Spleen (tissue), 11 donors: Measurements from ENCODE around the gene ARR3. TPM values are rescaled to one million over a fixed set of nuclear protein-coding genes. Genes with fewer than 3 reads are reported as not detected.
"Not testable (repeated sequence)": the region's sequence is repeated elsewhere in the genome, so short reads cannot be mapped to it uniquely, and the experiment has no call there.

Source experiments
- DNase-seq: peaks from one replicate; pipeline ENCODE4 v3.0.0-alpha.2; 2020
- H3K27ac ChIP-seq, 8 donors: fragments of 200-600 bp; sonication (generic) in 7 of 8; 1 replicate in 4 of 8; 2 replicates in 4 of 8; pipeline versions ENCODE4 v1.5.0 to v1.8.0; 2016 to 2021; ENCODE audit warnings: inconsistent platforms in 4 of 8, mild to moderate bottlenecking in 4 of 8, moderate library complexity in 1 of 8
- H3K27me3 ChIP-seq, 7 donors: fragments of 200-600 bp; sonication (generic) in 6 of 7; replicated peaks in 1 of 7; 1 replicate in 4 of 7; 2 replicates in 3 of 7; pipeline versions ENCODE4 v1.5.0 to v1.8.0; 2016 to 2021; ENCODE audit warnings: inconsistent platforms in 3 of 7, mild to moderate bottlenecking in 1 of 7
- H3K36me3 ChIP-seq, 6 donors: fragments of 200-600 bp; sonication (generic) in 5 of 6; 1 replicate in 4 of 6; 2 replicates in 2 of 6; pipeline versions ENCODE4 v1.5.0 to v1.8.0; 2016 to 2021; ENCODE audit warnings: inconsistent platforms in 2 of 6
- H3K4me1 ChIP-seq, 6 donors: fragments of 200-600 bp; sonication (generic) in 5 of 6; 1 replicate in 3 of 6; 2 replicates in 3 of 6; pipeline versions ENCODE4 v1.5.0 to v1.8.0; 2016 to 2021; ENCODE audit warnings: inconsistent platforms in 3 of 6
- H3K4me3 ChIP-seq, 8 donors: fragments of 200-600 bp; sonication (generic) in 7 of 8; 1 replicate in 4 of 8; 2 replicates in 4 of 8; pipeline versions ENCODE4 v1.5.0 to v1.8.0; 2016 to 2021; ENCODE audit warnings: inconsistent platforms in 4 of 8, mild to moderate bottlenecking in 4 of 8, moderate library complexity in 2 of 8
- H3K9me3 ChIP-seq, 8 donors: fragments of 200-600 bp; sonication (generic) in 7 of 8; 1 replicate in 4 of 8; 2 replicates in 4 of 8; pipeline versions ENCODE4 v1.5.0 to v1.8.0; 2016 to 2021; ENCODE audit warnings: inconsistent platforms in 4 of 8
- POLR2A ChIP-seq, 3 donors: fragments of 450-650 bp; IDR thresholded peaks; one replicate each; pipeline ENCODE4 v1.5.1; 2017; ENCODE audit warnings: antibody characterized with exemption in 3 of 3, mild to moderate bottlenecking in 1 of 3
- POLR2AphosphoS5 ChIP-seq, 3 donors: sonication (generic); formaldehyde crosslinking; IDR thresholded peaks; one replicate each; pipeline ENCODE4 v1.5.1; 2017; ENCODE audit warnings: antibody characterized with exemption in 3 of 3
- WGBS, 5 donors: extraction: QIAGEN DNeasy Blood & Tissue Kit in 3 of 5; methylation state at CpG; one replicate each; pipeline versions ENCODE4 v1.1.5 to v1.1.7; 2013 to 2018; 5-methylcytosine and 5-hydroxymethylcytosine counted together
- intact Hi-C: fragments of 100-400 bp; cut with DNase I; formaldehyde crosslinking; loops from one replicate; pipeline ENCODE4 v1.15.0; 2023; ENCODE audit warnings: low total_unique reads
- polyA plus RNA-seq, 3 donors: library from polyadenylated mRNA; stranded (reverse); fragments of 200-250 nt; gene quantifications; one replicate each; pipeline ENCODE4 v1.2.1, GENCODE V29; 2013
- total RNA-seq, 7 donors: library from RNA; depleted of rRNA in 3 of 7; stranded (reverse); fragments of >200 nt in 3 of 7; fragmentation: NEBNext Ultra II Directional in 4 of 7; extraction: Animal tissue kit (Norgen Biotek cat#: 25700) in 4 of 7; gene quantifications; one replicate each; pipeline versions ENCODE4 v1.1.0 to v1.2.1, GENCODE V29; 2016 to 2021
- TF ChIP-seq, protein P1 (sequence below), 11 experiments: fragments of 200-600 bp in 7 of 11; fragments of 450-650 bp in 4 of 11; sonication (generic) in 4 of 11; IDR thresholded peaks in 8 of 11; conservative IDR thresholded peaks in 3 of 11; 1 replicate in 7 of 11; 2 replicates in 4 of 11; pipeline versions ENCODE4 v1.4.0 to v1.8.0; 2016 to 2021; ENCODE audit warnings: antibody characterized with exemption in 11 of 11, inconsistent platforms in 4 of 11, mild to moderate bottlenecking in 1 of 11
- donor health status: healthy with polysubstance abuse.
- donor health status: DM: no; HTN: no; CAD: no; lungs with moderate emphysema.
- donor health status: DM: no; HTN: no; CAD: no.
- donor health status: Bipolar disorder and iron deficiency.
- donor health status: healthy.
- donor health status: DM: no; HTN: no; CAD: no.
- donor health status: DM: yes; HTN: yes; CAD: no.

Gene ARR3
- total and polyA plus RNA-seq, 10 donors = not detected

DNA sequence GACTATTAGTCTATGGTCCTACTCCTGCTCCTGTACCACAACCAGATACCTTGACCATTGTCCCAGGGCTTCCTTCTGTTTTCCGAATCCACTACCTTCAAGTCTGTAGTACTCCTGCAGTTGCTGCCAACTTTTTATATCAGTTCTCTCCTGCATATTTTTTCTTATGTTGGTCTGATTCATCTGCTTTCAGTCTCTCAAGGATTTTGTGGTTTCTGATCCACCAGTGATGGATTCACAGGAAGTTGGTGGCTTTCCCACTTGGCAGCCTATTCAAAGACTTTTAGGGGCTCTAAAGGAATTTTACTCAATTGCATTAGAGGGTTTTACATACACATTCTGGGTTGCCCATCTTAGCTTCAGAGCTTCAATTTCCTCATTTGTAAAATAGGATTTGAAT is 45.4 kb downstream of the ARR3 start:
- Histone ChIP-seq H3K4me1 (no peaks in the 10 kb centered on the region), H3K27ac (no peak overlapping the region), H3K27me3 (no peaks in the 10 kb centered on the region), H3K4me3 (no peak overlapping the region), H3K36me3 (peaks cover 0 to 5% (median 0%) of the 10 kb centered on the region in 6 donors), H3K9me3 (no peaks in the 10 kb centered on the region)
- DNase-seq = no peak
- 80 to 90% (median 82%) methylated on average over 1 of the region's 1 CpG for WGBS, 5 donors
- TF ChIP-seq POLR2A (IDR thresholded peaks at IDR 0.05) = no peak
- TF ChIP-seq, protein P1, sequence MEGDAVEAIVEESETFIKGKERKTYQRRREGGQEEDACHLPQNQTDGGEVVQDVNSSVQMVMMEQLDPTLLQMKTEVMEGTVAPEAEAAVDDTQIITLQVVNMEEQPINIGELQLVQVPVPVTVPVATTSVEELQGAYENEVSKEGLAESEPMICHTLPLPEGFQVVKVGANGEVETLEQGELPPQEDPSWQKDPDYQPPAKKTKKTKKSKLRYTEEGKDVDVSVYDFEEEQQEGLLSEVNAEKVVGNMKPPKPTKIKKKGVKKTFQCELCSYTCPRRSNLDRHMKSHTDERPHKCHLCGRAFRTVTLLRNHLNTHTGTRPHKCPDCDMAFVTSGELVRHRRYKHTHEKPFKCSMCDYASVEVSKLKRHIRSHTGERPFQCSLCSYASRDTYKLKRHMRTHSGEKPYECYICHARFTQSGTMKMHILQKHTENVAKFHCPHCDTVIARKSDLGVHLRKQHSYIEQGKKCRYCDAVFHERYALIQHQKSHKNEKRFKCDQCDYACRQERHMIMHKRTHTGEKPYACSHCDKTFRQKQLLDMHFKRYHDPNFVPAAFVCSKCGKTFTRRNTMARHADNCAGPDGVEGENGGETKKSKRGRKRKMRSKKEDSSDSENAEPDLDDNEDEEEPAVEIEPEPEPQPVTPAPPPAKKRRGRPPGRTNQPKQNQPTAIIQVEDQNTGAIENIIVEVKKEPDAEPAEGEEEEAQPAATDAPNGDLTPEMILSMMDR (IDR thresholded peaks at IDR 0.05 in 8 of 11, conservative IDR thresholded peaks at IDR 0.05 in 3 of 11) = no peak
- TF ChIP-seq POLR2AphosphoS5 (IDR thresholded peaks at IDR 0.05) = no peak
- intact Hi-C loops = no loop called here

DNA sequence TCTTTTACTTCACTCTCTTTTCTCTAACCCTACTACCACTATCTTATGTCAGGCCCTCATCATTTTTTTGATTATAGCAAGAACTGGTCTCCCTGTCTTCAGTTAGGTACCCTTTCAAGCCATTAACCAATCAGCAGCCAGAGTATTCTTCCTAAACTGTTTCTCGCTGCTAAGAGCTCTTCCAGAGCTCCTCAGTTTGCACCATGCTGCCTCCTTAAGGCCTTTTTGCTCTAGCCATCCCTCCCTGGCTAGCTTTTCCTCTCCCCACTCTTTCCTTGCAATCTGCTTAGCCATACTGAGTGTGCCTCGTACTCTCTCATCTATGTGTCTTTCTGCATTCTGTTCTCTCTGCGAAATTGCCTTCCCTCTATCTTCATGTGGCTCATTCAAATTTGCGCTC is 54.6 kb downstream of the ARR3 start:
- no peak overlapping the region for H3K4me3 ChIP-seq
- no peaks in the 10 kb centered on the region for H3K4me1 ChIP-seq
- DNase-seq = no peak
- WGBS, 5 donors = 85 to 98% (median 96%) methylated on average over 4 of the region's 4 CpGs
- H3K27ac ChIP-seq = no peak overlapping the region
- no peaks in the 10 kb centered on the region for H3K9me3 ChIP-seq
- intact Hi-C loops = no loop called here
- H3K27me3 ChIP-seq = no peaks in the 10 kb centered on the region
- no peak for TF ChIP-seq POLR2AphosphoS5 (IDR thresholded peaks at IDR 0.05)
- TF ChIP-seq POLR2A (IDR thresholded peaks at IDR 0.05) = no peak
- TF ChIP-seq, protein P1 (IDR thresholded peaks at IDR 0.05 in 8 of 11, conservative IDR thresholded peaks at IDR 0.05 in 3 of 11) = no peak
- H3K36me3 ChIP-seq = no peaks in the 10 kb centered on the region

DNA sequence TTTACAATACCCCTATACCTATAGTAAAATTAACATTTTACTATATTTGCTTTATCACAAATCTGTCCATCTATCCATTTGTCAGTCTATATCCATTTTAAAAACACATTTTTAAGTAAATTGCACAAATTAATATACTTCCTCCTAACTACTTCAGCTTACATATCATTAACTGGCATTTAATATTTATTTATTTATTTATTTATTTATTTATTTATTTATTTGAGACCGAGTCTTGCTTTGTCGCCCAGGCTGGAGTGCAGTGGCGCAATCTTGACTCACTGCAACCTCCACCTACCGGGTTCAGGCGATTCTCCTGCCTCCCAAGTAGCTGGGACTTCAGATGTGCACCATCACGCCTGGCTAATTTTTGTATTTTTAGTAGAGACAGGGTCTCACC is 55.5 kb downstream of the ARR3 start:
- 85 to 98% (median 94%) methylated on average over 6 of the region's 6 CpGs for WGBS, 5 donors
- H3K4me3 ChIP-seq, H3K4me1 ChIP-seq, H3K27ac ChIP-seq, DNase-seq, H3K27me3 ChIP-seq, H3K9me3 ChIP-seq, H3K36me3 ChIP-seq, intact Hi-C loops: not testable (repeated sequence)

DNA sequence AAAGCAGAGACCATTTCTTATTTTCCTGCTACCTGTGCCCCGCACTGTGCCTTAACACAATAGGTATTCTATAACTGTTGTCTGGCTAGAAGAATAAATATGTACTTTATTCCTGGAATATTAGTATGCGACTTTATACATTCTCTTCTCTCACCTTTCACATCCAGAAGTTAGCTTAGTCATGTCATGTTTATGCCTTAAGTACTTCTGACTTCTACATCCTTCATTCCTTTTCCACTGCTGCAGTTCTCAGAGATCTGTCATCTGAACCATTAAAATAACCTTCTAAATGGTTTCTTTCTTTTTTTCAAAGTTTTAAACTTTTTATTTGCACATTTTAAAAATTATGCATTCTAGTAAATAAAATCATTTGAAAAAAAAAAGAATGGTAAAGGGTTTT is 56.2 kb downstream of the ARR3 start:
- 82 to 100% (median 97%) methylated on average over 2 of the region's 2 CpGs for WGBS, 5 donors
- no peaks in the 10 kb centered on the region for H3K27me3 ChIP-seq
- no peak overlapping the region for H3K4me3 ChIP-seq
- TF ChIP-seq POLR2AphosphoS5 (IDR thresholded peaks at IDR 0.05) = no peak
- no peak for TF ChIP-seq POLR2A (IDR thresholded peaks at IDR 0.05)
- TF ChIP-seq, protein P1 (IDR thresholded peaks at IDR 0.05 in 8 of 11, conservative IDR thresholded peaks at IDR 0.05 in 3 of 11) = no peak
- H3K4me1 ChIP-seq = no peaks in the 10 kb centered on the region
- intact Hi-C loops = no loop called here
- no peak overlapping the region for H3K27ac ChIP-seq
- H3K36me3 ChIP-seq = no peaks in the 10 kb centered on the region
- no peaks in the 10 kb centered on the region for H3K9me3 ChIP-seq
- no peak for DNase-seq

DNA sequence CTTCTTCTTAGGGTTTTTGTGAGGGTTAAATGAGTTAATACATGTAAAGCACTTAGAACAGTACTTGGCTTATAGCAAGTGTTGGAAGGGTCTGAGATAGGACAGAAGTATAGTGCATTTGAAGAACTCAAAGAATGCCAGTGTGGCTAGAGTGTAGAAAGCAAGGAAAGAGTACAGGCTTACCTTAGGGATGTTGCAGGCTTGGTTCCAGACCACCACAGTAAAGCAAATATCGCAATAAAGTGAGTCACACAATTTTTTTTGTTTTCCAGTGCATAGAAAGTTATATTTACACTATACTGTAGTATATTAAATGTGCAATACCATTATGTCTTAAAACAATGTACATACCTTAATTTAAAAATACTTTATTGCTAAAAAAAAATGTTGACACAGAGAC is 63.0 kb downstream of the ARR3 start:
- no peaks in the 10 kb centered on the region for H3K9me3 ChIP-seq
- no peaks in the 10 kb centered on the region for H3K4me1 ChIP-seq
- H3K36me3 ChIP-seq = no peaks in the 10 kb centered on the region
- intact Hi-C loops = no loop called here
- H3K27ac ChIP-seq = no peak overlapping the region
- no peak overlapping the region for H3K4me3 ChIP-seq
- DNase-seq = no peak
- 63 to 100% (median 100%) methylated on average over 1 of the region's 1 CpG for WGBS, 5 donors
- H3K27me3 ChIP-seq = no peaks in the 10 kb centered on the region
- TF ChIP-seq POLR2A (IDR thresholded peaks at IDR 0.05) (no peak), POLR2AphosphoS5 (IDR thresholded peaks at IDR 0.05) (no peak)
- TF ChIP-seq, protein P1 (IDR thresholded peaks at IDR 0.05 in 8 of 11, conservative IDR thresholded peaks at IDR 0.05 in 3 of 11) = no peak
